CD4-positive, alpha-beta T cell treated with Interleukin-12 subunit alpha and Interleukin-12 subunit beta, for 1 hour (primary cell): ENCODE measurements around the gene ARSB.
"Not testable (repeated sequence)": the region's sequence is repeated elsewhere in the genome, so short reads cannot be mapped to it uniquely, and the experiment has no call there.

Experiments
- DNase-seq: peaks from one replicate; pipeline ENCODE4 v3.0.0-alpha.2; 2020

Gene ARSB

GRCh38 chr5:78993165-78993564 is 8.1 kb upstream of the ARSB start:
- no peak for DNase-seq

GRCh38 chr5:78992146-78992545 is 7.0 kb upstream of the ARSB start:
- DNase-seq: no peak

- no peak for DNase-seq
These were observed 4.0 kb upstream of the ARSB start for GRCh38 chr5:78989080-78989479.

- peak; percentile 49 for DNase-seq
These were observed 664 bp upstream of the ARSB start for GRCh38 chr5:78985725-78986223.

- peak; percentile 84 for DNase-seq
These were observed 533 bp downstream of the ARSB start for GRCh38 chr5:78984439-78985115.

GRCh38 chr5:78983601-78984438 is 1.3 kb downstream of the ARSB start:
- no peak for DNase-seq

- DNase-seq: not testable (repeated sequence)
These were observed 1.9 kb downstream of the ARSB start for GRCh38 chr5:78983194-78983593.

GRCh38 chr5:78979909-78980308 is 5.2 kb downstream of the ARSB start:
- no peak for DNase-seq

GRCh38 chr5:78979117-78979742 is 5.9 kb downstream of the ARSB start:
- DNase-seq: no peak

- DNase-seq: no peak
These were observed 10.1 kb downstream of the ARSB start for GRCh38 chr5:78975035-78975434.

GRCh38 chr5:78974601-78975000 is 10.5 kb downstream of the ARSB start:
- no peak for DNase-seq

- no peak for DNase-seq
These were observed 11.1 kb downstream of the ARSB start for GRCh38 chr5:78974011-78974410.

GRCh38 chr5:78972654-78973428 is 12.3 kb downstream of the ARSB start:
- DNase-seq: no peak

- no peak for DNase-seq
These were observed 13.1 kb downstream of the ARSB start for GRCh38 chr5:78971998-78972397.

- DNase-seq: no peak
These were observed 16.3 kb downstream of the ARSB start for GRCh38 chr5:78968781-78969180.

- DNase-seq: no peak
These were observed 20.2 kb downstream of the ARSB start for GRCh38 chr5:78964889-78965288.

GRCh38 chr5:78961743-78962142 is 23.4 kb downstream of the ARSB start:
- DNase-seq: no peak

GRCh38 chr5:78959767-78960166 is 25.3 kb downstream of the ARSB start:
- DNase-seq: no peak

- no peak for DNase-seq
These were observed 26.3 kb downstream of the ARSB start for GRCh38 chr5:78958672-78959445.

- DNase-seq: no peak
These were observed 28.2 kb downstream of the ARSB start for GRCh38 chr5:78956901-78957300.

- DNase-seq: no peak
These were observed 31.9 kb downstream of the ARSB start for GRCh38 chr5:78953092-78953800.
